H7 (cell line): ENCODE results near the gene SPTBN4. TPM values are rescaled to one million over a fixed set of nuclear protein-coding genes. Genes with fewer than 3 reads are reported as not detected.
"Not testable (repeated sequence)": the region's sequence is repeated elsewhere in the genome, so short reads cannot be mapped to it uniquely, and the experiment has no call there.

ENCODE experiments used
- DNase-seq: peaks from one replicate; pipeline ENCODE4 v3.0.0; 2012
- H3K27me3 ChIP-seq: 2 replicates; pipeline ENCODE4 v1.6.0; 2011; ENCODE audit warnings: mild to moderate bottlenecking, low read length; ENCODE audit not compliant: control insufficient read depth, insufficient read depth
- H3K36me3 ChIP-seq: replicated peaks from 2 replicates; pipeline ENCODE4 v1.5.1; 2011; ENCODE audit warnings: low read length; ENCODE audit not compliant: control insufficient read depth, insufficient read depth
- H3K4me3 ChIP-seq: 2 replicates; pipeline ENCODE4 v1.5.1; 2011; ENCODE audit warnings: low read depth, mild to moderate bottlenecking, control low read depth, low read length, moderate library complexity; ENCODE audit not compliant: insufficient read depth
- total RNA-seq: library from RNA; depleted of rRNA; stranded (reverse); fragments of >200 nt; shearing (Covaris generic); gene quantifications from 2 replicates; pipeline ENCODE4 v1.2.3, GENCODE V29; 2014

Gene SPTBN4
- total RNA-seq, 1 experiment from 2014 or later = 1.1 TPM

DNA sequence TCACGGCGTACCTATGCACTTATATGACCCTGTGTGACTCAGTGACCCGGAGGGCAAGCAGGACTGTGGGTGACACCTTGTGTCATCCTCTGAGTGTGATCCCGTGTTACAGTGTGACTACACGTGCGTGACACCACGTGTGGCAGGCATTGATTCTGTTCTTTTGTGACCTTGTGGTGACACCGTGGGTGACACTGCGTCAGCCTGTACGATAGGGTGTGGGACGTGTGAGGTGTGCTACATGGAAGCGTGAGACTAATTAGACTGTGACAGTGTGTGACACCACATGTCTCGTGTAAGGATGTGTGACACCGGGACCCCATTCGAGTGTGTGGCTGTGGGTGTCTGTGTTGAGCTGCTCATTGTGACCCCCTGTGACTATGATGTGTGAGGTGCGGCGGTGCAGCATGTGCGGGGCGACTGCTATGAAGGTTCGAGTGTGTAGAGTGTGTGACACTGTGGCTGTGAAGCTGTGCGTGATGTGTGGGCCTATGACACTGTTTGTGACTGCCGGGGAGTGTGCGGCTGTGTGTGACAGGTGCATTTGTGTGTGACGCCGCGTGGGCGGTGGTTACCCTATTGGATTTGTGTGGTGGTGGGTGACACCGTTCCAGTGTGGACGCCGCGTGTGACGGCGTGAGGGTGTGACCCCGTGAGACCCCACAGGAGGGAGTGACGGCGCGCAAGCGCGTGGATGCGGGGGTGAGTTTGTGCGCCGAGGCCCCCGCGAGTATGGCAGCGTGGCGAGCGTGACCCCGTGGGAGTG lies 399 bp upstream of the SPTBN4 start:
- Histone ChIP-seq H3K36me3 (no peaks in the 10 kb centered on the region), H3K27me3 (peaks cover 29% of the 10 kb centered on the region), H3K4me3 (peak overlapping the region; percentile 33; the same call in 1 of the 2 replicates)
- DNase-seq = peak; percentile 46

- H3K27me3 ChIP-seq = peaks cover 29% of the 10 kb centered on the region
- H3K36me3 ChIP-seq = no peaks in the 10 kb centered on the region
- DNase-seq = no peak
Measured at GRCh38 chr19:40469011-40469410, 2.2 kb downstream of the SPTBN4 start.

GRCh38 chr19:40471111-40471510 lies 4.3 kb downstream of the SPTBN4 start:
- DNase-seq = no peak
- Histone ChIP-seq H3K27me3 (peaks cover 24% of the 10 kb centered on the region), H3K36me3 (no peaks in the 10 kb centered on the region), H3K4me3 (no peak overlapping the region)

More at GRCh38 chr19:40469011-40469410, 2.2 kb downstream of the SPTBN4 start:
- no peak overlapping the region for H3K4me3 ChIP-seq

GRCh38 chr19:40472516-40472915 lies 5.7 kb downstream of the SPTBN4 start:
- no peak overlapping the region for H3K4me3 ChIP-seq
- peak; percentile 26 for DNase-seq
- H3K27me3 ChIP-seq = peaks cover 12% of the 10 kb centered on the region
- H3K36me3 ChIP-seq = no peaks in the 10 kb centered on the region

GRCh38 chr19:40474737-40475136 lies 7.9 kb downstream of the SPTBN4 start:
- no peak overlapping the region for H3K4me3 ChIP-seq
- H3K36me3 ChIP-seq = no peaks in the 10 kb centered on the region
- H3K27me3 ChIP-seq = peaks cover 2% of the 10 kb centered on the region; the same call in 1 of the 2 replicates
- DNase-seq = no peak

- DNase-seq, H3K36me3 ChIP-seq, H3K4me3 ChIP-seq, H3K27me3 ChIP-seq: not testable (repeated sequence)
Measured at GRCh38 chr19:40475878-40476644, 9.3 kb downstream of the SPTBN4 start.

GRCh38 chr19:40486017-40486416 lies 19.2 kb downstream of the SPTBN4 start:
- H3K27me3 ChIP-seq = peaks cover 14% of the 10 kb centered on the region
- H3K4me3 ChIP-seq = no peak overlapping the region
- H3K36me3 ChIP-seq = no peaks in the 10 kb centered on the region
- DNase-seq = no peak

DNA sequence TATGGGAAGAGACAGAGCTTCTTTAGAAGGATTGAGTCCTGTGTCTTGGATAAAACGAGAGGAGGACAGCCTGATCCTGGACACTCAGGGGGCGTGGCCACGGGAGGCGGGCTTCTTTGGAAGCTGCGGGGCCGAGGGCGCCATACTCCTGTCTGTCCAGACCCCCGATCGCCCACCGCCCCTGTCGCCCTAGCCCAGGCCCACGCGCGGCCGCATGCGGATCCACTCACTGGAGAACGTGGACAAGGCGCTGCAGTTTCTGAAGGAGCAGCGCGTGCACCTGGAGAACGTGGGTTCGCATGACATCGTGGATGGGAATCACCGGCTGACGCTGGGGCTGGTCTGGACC lies 23.1 kb downstream of the SPTBN4 start:
- Histone ChIP-seq H3K4me3 (peak overlapping the region; percentile 32; the same call in 1 of the 2 replicates), H3K27me3 (peaks cover 20% of the 10 kb centered on the region), H3K36me3 (no peaks in the 10 kb centered on the region)
- DNase-seq = peak; percentile 75

DNA sequence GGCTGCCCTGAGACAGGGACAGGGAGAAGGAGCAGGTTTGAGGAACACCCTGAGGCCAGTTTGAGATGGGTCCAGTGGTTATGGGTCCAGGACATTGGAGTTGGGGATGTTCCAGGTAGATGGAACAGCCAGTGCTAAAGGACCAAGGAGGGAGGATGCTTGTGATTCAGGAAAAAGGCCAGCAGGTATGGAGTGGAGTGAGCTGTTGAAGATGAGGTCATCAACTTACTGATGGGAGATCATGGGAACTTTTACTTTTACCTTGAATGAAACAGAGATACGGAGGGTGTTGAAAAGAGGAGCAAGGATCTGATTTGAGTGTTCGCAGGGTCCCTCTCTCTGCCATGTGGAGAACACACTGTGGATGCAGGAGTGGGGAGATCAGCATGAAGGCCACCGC lies 25.5 kb downstream of the SPTBN4 start:
- no peaks in the 10 kb centered on the region for H3K36me3 ChIP-seq
- H3K4me3 ChIP-seq = no peak overlapping the region
- H3K27me3 ChIP-seq = peaks cover 18% of the 10 kb centered on the region
- DNase-seq = no peak

DNA sequence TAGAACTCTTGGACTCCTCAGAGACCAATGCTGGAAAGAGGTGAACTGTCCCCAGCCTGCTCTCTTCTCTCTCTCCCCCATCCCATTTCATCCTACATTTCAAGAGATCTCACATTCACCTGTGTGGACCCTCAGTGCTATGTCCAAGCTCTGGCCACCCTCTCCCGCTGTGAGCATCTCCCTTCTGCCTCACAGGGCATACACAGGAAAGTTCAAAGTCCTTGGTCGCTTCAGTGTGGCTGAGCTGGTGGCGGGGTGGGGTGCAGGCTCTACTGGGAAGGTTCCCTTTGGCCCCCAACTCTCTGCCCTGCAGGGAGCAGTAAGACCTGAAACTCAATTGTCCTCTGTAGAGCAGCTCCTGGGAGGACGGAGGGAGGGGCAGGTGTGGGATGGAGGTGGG lies 27.0 kb downstream of the SPTBN4 start:
- DNase-seq = no peak
- Histone ChIP-seq H3K27me3 (peaks cover 13% of the 10 kb centered on the region), H3K36me3 (no peaks in the 10 kb centered on the region), H3K4me3 (no peak overlapping the region)

DNA sequence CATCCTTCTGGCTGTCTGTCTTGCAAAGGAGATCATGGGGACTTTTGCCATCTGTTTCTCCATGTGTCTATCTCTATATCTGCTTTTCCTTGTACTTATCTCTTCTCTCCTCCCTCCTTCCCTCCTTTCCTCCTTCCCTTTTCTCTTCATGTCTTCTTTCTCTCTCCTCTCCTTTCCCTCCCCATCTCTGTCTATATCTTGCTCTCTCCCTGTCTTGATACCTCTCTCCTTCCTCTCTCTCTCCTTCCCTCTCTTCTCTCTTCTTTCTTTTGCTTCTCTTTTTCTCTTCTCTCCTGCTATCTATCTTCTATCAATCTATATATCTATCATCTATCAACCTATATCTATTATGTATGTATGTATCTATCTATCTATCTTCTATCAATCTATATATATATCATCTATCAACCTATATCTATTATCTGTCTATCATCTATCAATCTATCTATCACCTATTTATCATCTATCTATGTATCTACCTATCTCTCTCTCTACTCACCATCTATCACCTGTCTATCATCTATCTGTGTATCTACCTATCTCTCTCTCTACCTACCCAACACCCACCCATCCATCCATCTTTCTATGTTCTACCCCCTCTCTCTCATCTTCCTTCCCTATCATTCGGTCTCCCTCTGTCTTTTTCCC lies 27.5 kb downstream of the SPTBN4 start:
- Histone ChIP-seq H3K36me3 (no peaks in the 10 kb centered on the region), H3K27me3 (peaks cover 10% of the 10 kb centered on the region), H3K4me3 (no peak overlapping the region)
- DNase-seq = no peak

DNA sequence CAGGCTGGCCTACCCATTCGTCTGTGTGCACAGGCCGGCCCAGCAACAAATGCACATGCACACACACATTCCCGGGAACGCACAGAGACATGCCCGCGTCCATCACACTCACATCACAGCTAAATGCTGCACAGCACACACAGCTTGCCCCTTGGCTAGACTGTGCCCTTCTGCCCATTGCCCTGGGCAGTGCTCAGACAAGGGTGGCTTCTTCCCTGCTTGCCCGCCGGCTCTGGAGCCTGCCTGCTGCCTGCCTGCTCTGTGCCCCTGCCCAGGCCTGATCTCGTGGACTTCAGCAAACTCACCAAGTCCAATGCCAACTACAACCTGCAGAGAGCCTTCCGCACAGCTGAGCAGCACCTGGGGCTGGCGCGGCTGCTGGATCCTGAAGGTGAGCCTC lies 30.4 kb downstream of the SPTBN4 start:
- H3K27me3 ChIP-seq = peaks cover 13% of the 10 kb centered on the region
- H3K4me3 ChIP-seq = no peak overlapping the region
- H3K36me3 ChIP-seq = no peaks in the 10 kb centered on the region
- DNase-seq = no peak

DNA sequence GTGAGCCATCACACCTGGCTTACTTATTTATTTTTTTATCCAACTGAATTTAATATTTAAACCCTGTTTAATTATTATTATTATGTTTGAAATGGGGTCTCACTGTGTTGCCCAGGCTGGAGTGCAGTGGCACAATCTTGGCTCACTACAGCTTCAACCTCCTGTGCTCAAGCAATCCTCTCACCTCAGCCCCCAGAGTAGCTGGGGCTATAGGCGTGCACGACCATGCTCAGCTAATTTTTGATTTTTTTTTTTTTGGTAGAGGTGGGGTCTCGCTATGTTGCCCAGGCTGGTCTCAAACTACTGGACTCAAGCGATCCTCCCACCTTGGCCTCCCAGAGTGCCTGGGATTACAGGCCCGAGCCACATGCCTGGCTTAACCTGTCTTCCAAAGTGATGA lies 32.5 kb downstream of the SPTBN4 start:
- H3K4me3 ChIP-seq = no peak overlapping the region
- H3K36me3 ChIP-seq = no peaks in the 10 kb centered on the region
- no peak for DNase-seq
- H3K27me3 ChIP-seq = peaks cover 9% of the 10 kb centered on the region

DNA sequence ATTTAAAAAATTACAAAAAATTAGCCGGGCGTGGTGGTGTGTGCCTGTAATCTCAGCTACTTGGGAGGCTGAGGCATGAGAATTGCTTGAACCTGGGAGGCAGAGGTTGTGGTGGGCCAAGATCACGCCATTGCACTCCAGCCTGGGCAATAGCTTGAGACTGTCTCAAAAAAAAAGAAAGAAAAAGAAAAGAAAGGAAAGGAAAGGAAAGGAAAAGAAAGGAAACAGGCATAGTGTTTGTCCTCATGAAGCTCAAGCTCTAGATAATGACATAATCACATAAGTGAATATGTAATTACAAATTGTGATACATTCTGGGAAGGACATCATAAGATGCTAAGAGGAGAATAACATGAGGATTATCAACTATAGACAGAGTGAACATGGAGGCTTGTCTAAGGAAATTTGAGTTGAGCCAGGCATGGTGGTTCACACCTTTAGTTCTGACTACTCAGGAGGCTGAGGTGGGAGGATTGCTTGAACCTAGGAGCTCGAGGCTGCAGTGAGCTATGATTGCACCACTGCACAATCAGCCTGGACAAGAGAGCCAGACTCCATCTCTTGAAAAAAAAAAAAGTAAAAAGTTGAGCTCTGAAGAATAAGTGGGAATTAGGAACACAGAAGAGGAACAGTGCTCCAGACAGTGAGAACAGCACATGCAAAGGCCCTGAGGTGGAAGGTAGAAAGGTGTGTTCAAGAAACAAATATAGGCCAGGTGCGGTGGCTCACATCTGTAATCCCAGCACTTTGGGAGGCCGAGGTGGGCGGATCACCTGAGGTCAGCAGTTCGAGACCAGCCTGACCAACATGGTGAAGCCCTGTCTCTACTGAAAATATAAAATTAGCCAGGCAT lies 34.1 kb downstream of the SPTBN4 start:
- not testable (repeated sequence) for DNase-seq, H3K4me3 ChIP-seq, H3K27me3 ChIP-seq

More for the DNA sequence above, 34.1 kb downstream of the SPTBN4 start:
- not testable (repeated sequence) for H3K36me3 ChIP-seq
